ENCODE data around the gene MICAL3.

DNA sequence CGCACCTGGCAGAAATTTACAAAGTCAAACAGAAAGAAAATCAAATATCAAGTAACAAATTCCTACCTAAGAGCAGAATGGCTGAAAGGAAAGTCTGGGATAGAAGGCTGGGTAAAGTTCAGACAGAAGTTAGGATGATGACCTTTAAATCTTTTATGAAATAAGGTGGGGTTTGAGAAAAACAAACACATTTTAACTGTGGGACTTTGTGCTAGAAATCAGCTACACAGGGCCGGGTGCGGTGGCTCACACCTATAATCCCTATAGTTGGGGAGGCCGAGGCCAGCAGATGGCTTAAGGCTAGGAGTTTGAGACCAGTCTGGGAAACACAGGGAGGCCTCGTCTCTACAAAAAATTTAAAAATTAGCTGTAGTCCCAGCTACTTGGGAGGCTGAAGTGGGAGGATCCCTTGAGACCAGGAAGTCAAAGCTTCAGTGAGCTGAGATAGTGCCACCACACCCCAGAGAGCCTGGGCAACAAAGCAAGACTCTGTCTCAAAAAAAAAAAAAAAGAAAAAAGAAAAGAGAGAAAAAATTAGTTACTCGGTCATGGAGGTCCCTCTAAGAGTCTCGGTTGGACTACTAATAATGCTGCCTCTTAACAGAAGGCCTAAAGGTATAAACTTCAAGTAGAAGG lies 130.3 kb downstream of the MICAL3 start:
- TF ChIP-seq POLR2A (IDR thresholded peaks at IDR 0.05) (no peak), CTCF (IDR thresholded peaks at IDR 0.05) (no peak)
